HG02840 (cell line): ENCODE measurements around the gene MRNIP.
"Not testable (repeated sequence)": the region's sequence is repeated elsewhere in the genome, so short reads cannot be mapped to it uniquely, and the experiment has no call there.

Source experiments
- ATAC-seq: cut with Tn5 transposase; IDR thresholded peaks from one replicate; pipeline ENCODE4 v1.9.1; 2021; ENCODE audit warnings: mild to moderate bottlenecking, moderate library complexity, moderate number of reproducible peaks; ENCODE audit not compliant: unreplicated experiment, low FRiP score

MRNIP gene

GRCh38 chr5:179796877-179797608 lies 61.6 kb downstream of the MRNIP start:
- no peak for ATAC-seq

GRCh38 chr5:179795863-179796833 lies 62.5 kb downstream of the MRNIP start:
- peak; percentile 77 for ATAC-seq

GRCh38 chr5:179795049-179795862 lies 63.4 kb downstream of the MRNIP start:
- ATAC-seq: no peak

- no peak for ATAC-seq
These were observed 64.0 kb downstream of the MRNIP start for GRCh38 chr5:179794575-179794974.

GRCh38 chr5:179794171-179794570 lies 64.4 kb downstream of the MRNIP start:
- no peak for ATAC-seq

GRCh38 chr5:179793468-179794139 lies 65.0 kb downstream of the MRNIP start, which contains the start of gene LTC4S:
TSS of gene LTC4S (plus strand) at chr5:179793986. CDS start at chr5:179794081, 95 bp downstream.
- ATAC-seq: no peak

GRCh38 chr5:179792612-179793467 lies 65.8 kb downstream of the MRNIP start:
- no peak for ATAC-seq

- ATAC-seq: no peak
These were observed 66.6 kb downstream of the MRNIP start for GRCh38 chr5:179791881-179792611.

GRCh38 chr5:179789278-179789677 lies 69.3 kb downstream of the MRNIP start:
- ATAC-seq: not testable (repeated sequence)

GRCh38 chr5:179788193-179788854 lies 70.3 kb downstream of the MRNIP start:
- no peak for ATAC-seq
